Gastroesophageal sphincter (tissue), 4 donors: ENCODE results near the gene MBNL1. TPM values are rescaled to one million over a fixed set of nuclear protein-coding genes. Genes with fewer than 3 reads are reported as not detected.
"Not testable (repeated sequence)": the region's sequence is repeated elsewhere in the genome, so short reads cannot be mapped to it uniquely, and the experiment has no call there.

Experiments used
- ATAC-seq: fragments of 150-250 bp; one replicate; pipeline ENCODE4 v1.9.1; 2016; ENCODE audit warnings: mild to moderate bottlenecking, moderate library complexity
- H3K27ac ChIP-seq, 4 donors: fragments of 200-600 bp; sonication (generic) in 3 of 4; 1 replicate in 3 of 4; 2 replicates in 1 of 4; pipeline ENCODE4 v1.5.1; 2016 to 2019
- H3K27me3 ChIP-seq: fragments of 200-600 bp; sonication (generic); one replicate; pipeline ENCODE4 v1.5.1; 2019
- H3K36me3 ChIP-seq, 2 donors: fragments of 200-600 bp; sonication (generic); one replicate each; pipeline ENCODE4 v1.5.1; 2019; ENCODE audit warnings: control low read depth in 1 of 2
- H3K4me1 ChIP-seq, 3 donors: fragments of 200-600 bp; sonication (generic); 1 replicate in 2 of 3; 2 replicates in 1 of 3; pipeline ENCODE4 v1.5.1; 2016 to 2019; ENCODE audit warnings: control low read depth in 2 of 3
- H3K4me3 ChIP-seq, 2 donors: fragments of 200-600 bp; sonication (generic); one replicate each; pipeline ENCODE4 v1.5.1; 2019; ENCODE audit warnings: mild to moderate bottlenecking in 1 of 2, moderate library complexity in 1 of 2
- H3K9me3 ChIP-seq, 3 donors: fragments of 200-600 bp; sonication (generic); one replicate each; pipeline ENCODE4 v1.5.1; 2017 to 2019; ENCODE audit warnings: control low read depth in 2 of 3
- CTCF ChIP-seq, 4 experiments: fragments of 200-600 bp in 2 of 4; fragments of 450-650 bp in 2 of 4; sonication (generic) in 1 of 4; IDR thresholded peaks; one replicate each; pipeline ENCODE4 v1.5.1; 2017 to 2019; ENCODE audit warnings: antibody characterized with exemption in 4 of 4, mild to moderate bottlenecking in 2 of 4, moderate library complexity in 2 of 4
- EP300 ChIP-seq: sonication (generic); formaldehyde crosslinking; IDR thresholded peaks from one replicate; pipeline ENCODE4 v1.6.1; 2017; ENCODE audit warnings: antibody characterized with exemption, mild to moderate bottlenecking
- POLR2A ChIP-seq, 2 donors: fragments of 450-650 bp; IDR thresholded peaks; one replicate each; pipeline ENCODE4 v1.6.1; 2017; ENCODE audit warnings: antibody characterized with exemption in 2 of 2, mild to moderate bottlenecking in 2 of 2, moderate library complexity in 1 of 2
- POLR2AphosphoS5 ChIP-seq: sonication (generic); formaldehyde crosslinking; IDR thresholded peaks from one replicate; pipeline ENCODE4 v1.6.1; 2017; ENCODE audit warnings: antibody characterized with exemption
- WGBS, 2 donors: methylation state at CpG; one replicate each; pipeline ENCODE4 v1.1.5; 2018; ENCODE audit warnings: low coverage in 1 of 2; 5-methylcytosine and 5-hydroxymethylcytosine counted together
- total RNA-seq, 4 donors: library from RNA; depleted of rRNA; stranded (reverse); fragments of >200 nt; gene quantifications; one replicate each; pipeline ENCODE4 v1.1.0, GENCODE V29; 2016

The MBNL1 gene
- total RNA-seq, 4 donors from 2014 or later, result 623 to 745 (median 684) TPM

GRCh38 chr3:152364237-152364636, 95.5 kb downstream of the MBNL1 start:
- Histone ChIP-seq H3K36me3 (no peaks in the 10 kb centered on the region), H3K4me1 (peaks cover 17 to 79% (median 19%) of the 10 kb centered on the region in 3 donors), H3K9me3 (no peaks in the 10 kb centered on the region), H3K27ac (peak overlapping the region in 3 of 4 donors; percentile 7 to 38 (median 27)), H3K4me3 (no peak overlapping the region), H3K27me3 (no peaks in the 10 kb centered on the region)
- no peak for TF ChIP-seq EP300
- TF ChIP-seq POLR2AphosphoS5, result no peak
- no peak for TF ChIP-seq POLR2A (IDR thresholded peaks at IDR 0.05)
- TF ChIP-seq CTCF (IDR thresholded peaks at IDR 0.05), result no peak
- no peak for ATAC-seq

- no peak for ATAC-seq
- TF ChIP-seq POLR2AphosphoS5, result no peak
- no peak for TF ChIP-seq POLR2A (IDR thresholded peaks at IDR 0.05)
- no peak for TF ChIP-seq EP300
- no peak for TF ChIP-seq CTCF (IDR thresholded peaks at IDR 0.05)
Measured at GRCh38 chr3:152365126-152365525, 96.4 kb downstream of the MBNL1 start.

GRCh38 chr3:152365766-152366593, 97.3 kb downstream of the MBNL1 start:
- peak; percentile 74 for ATAC-seq
- Histone ChIP-seq H3K4me1 (peaks cover 18 to 81% (median 20%) of the 10 kb centered on the region in 3 donors), H3K36me3 (no peaks in the 10 kb centered on the region), H3K4me3 (no peak overlapping the region), H3K27me3 (no peaks in the 10 kb centered on the region), H3K9me3 (no peaks in the 10 kb centered on the region), H3K27ac (peak overlapping the region; percentile 32 to 51 (median 50))
- WGBS, 2 donors, result 23 to 30% methylated on average over 4 of the region's 4 CpGs
- TF ChIP-seq EP300 (no peak), POLR2A (IDR thresholded peaks at IDR 0.05) (no peak), POLR2AphosphoS5 (peak; percentile 47), CTCF (IDR thresholded peaks at IDR 0.05) (no peak)

More at GRCh38 chr3:152365126-152365525, 96.4 kb downstream of the MBNL1 start:
- H3K27ac ChIP-seq, result peak overlapping the region; percentile 15 to 51 (median 44)
- WGBS, 2 donors, result 42 to 74% methylated on average over 2 of the region's 2 CpGs
- H3K27me3 ChIP-seq, result no peaks in the 10 kb centered on the region
- no peaks in the 10 kb centered on the region for H3K9me3 ChIP-seq
- H3K4me3 ChIP-seq, result no peak overlapping the region
- peaks cover 20 to 79% (median 21%) of the 10 kb centered on the region in 3 donors for H3K4me1 ChIP-seq
- no peaks in the 10 kb centered on the region for H3K36me3 ChIP-seq

- 71 to 75% methylated on average over 2 of the region's 2 CpGs for WGBS, 2 donors
- not testable (repeated sequence) for H3K9me3 ChIP-seq, H3K27ac ChIP-seq, H3K36me3 ChIP-seq, H3K27me3 ChIP-seq, ATAC-seq, H3K4me3 ChIP-seq
- peaks cover 13 to 80% (median 16%) of the 10 kb centered on the region in 3 donors for H3K4me1 ChIP-seq
Measured at GRCh38 chr3:152367192-152367591, 98.5 kb downstream of the MBNL1 start.

GRCh38 chr3:152372633-152373032, 103.9 kb downstream of the MBNL1 start:
- 96 to 100% methylated on average over 3 of the region's 6 CpGs for WGBS, 2 donors
- Histone ChIP-seq H3K27ac (peak overlapping the region in 2 of 4 donors; percentile 47 to 53), H3K4me1 (peaks cover 14 to 94% (median 20%) of the 10 kb centered on the region in 3 donors)
- H3K36me3 ChIP-seq, H3K9me3 ChIP-seq, H3K4me3 ChIP-seq, H3K27me3 ChIP-seq, ATAC-seq: not testable (repeated sequence)

- Histone ChIP-seq H3K27me3 (no peaks in the 10 kb centered on the region), H3K9me3 (no peaks in the 10 kb centered on the region), H3K36me3 (no peaks in the 10 kb centered on the region), H3K4me3 (no peak overlapping the region), H3K4me1 (peaks cover 14 to 97% (median 20%) of the 10 kb centered on the region in 3 donors), H3K27ac (peak overlapping the region in 2 of 4 donors; percentile 53 to 71)
- TF ChIP-seq POLR2AphosphoS5 (no peak), EP300 (no peak), CTCF (IDR thresholded peaks at IDR 0.05) (no peak), POLR2A (IDR thresholded peaks at IDR 0.05) (no peak)
- no peak for ATAC-seq
- 67 to 80% methylated on average over 2 to 4 of the region's 4 CpGs for WGBS, 2 donors
Measured at GRCh38 chr3:152373379-152373778, 104.7 kb downstream of the MBNL1 start.
